Upper lobe of left lung (tissue), 4 donors: ENCODE data around the gene NAV2.

ENCODE experiments used
- CTCF ChIP-seq, 6 experiments: fragments of 450-650 bp in 4 of 6; fragments of 200-600 bp in 2 of 6; sonication (generic) in 2 of 6; IDR thresholded peaks; one replicate each; pipeline ENCODE4 v1.5.1; 2016 to 2019; ENCODE audit warnings: antibody characterized with exemption in 6 of 6
- EP300 ChIP-seq, 4 donors: sonication (generic); formaldehyde crosslinking; IDR thresholded peaks; one replicate each; pipeline ENCODE4 v1.5.1; 2017; ENCODE audit warnings: antibody characterized with exemption in 4 of 4, control low read depth in 2 of 4
- POLR2A ChIP-seq, 4 donors: fragments of 450-650 bp; IDR thresholded peaks; one replicate each; pipeline ENCODE4 v1.5.1; 2016 to 2017; ENCODE audit warnings: antibody characterized with exemption in 4 of 4, mild to moderate bottlenecking in 2 of 4
- POLR2AphosphoS5 ChIP-seq, 2 donors: sonication (generic); formaldehyde crosslinking; IDR thresholded peaks; one replicate each; pipeline ENCODE4 v1.5.1; 2017; ENCODE audit warnings: antibody characterized with exemption in 2 of 2

- no peak for TF ChIP-seq POLR2A (IDR thresholded peaks at IDR 0.05)
- no peak for TF ChIP-seq CTCF (IDR thresholded peaks at IDR 0.05)
- TF ChIP-seq POLR2AphosphoS5 (IDR thresholded peaks at IDR 0.05), result no peak
- no peak for TF ChIP-seq EP300 (IDR thresholded peaks at IDR 0.05)
These were observed 318.7 kb downstream of the NAV2 start for GRCh38 chr11:20031155-20032001.
